ENCODE results near the gene PRRX2. TPM values are rescaled to one million over a fixed set of nuclear protein-coding genes. Genes with fewer than 3 reads are reported as not detected.

PRRX2 gene
- total and polyA plus RNA-seq, 2 of the 13 experiments (the other 11 are each of a cell fraction or from before 2014, with no cell fraction given), result 0.05 TPM; not detected in 1

- TF ChIP-seq SNAPC2 (CRISPR knock-in tag; IDR thresholded peaks at IDR 0.05), result peak; percentile 77; the same call in 1 of the 2 replicates
- TF ChIP-seq CSRNP1 (CRISPR knock-in tag; IDR thresholded peaks at IDR 0.05), result peak; percentile 91; the same call in 1 of the 2 replicates
- peak; percentile 50 for TF ChIP-seq TBX2 (CRISPR knock-in tag; IDR thresholded peaks at IDR 0.05; ENCODE audit: borderline replicate concordance)
- peak; percentile 94 for TF ChIP-seq ZNF280D (CRISPR knock-in tag; IDR thresholded peaks at IDR 0.05)
- TF ChIP-seq ZNF431 (CRISPR knock-in tag; IDR thresholded peaks at IDR 0.05; ENCODE audit: borderline replicate concordance, low read depth), result 0 out of 2 replicates have a peak, but pooled peaks have one; percentile 60
- TF ChIP-seq ELF3 (CRISPR knock-in tag; IDR thresholded peaks at IDR 0.05), result 0 out of 2 replicates have a peak, but pooled peaks have one; percentile 49
- TF ChIP-seq TRIM24 (CRISPR knock-in tag; IDR thresholded peaks at IDR 0.05), result no peak
- TF ChIP-seq ZSCAN25 (CRISPR knock-in tag; IDR thresholded peaks at IDR 0.05), result peak; percentile 60; the same call in 1 of the 2 replicates
- TF ChIP-seq NKX3-1 (CRISPR knock-in tag; IDR thresholded peaks at IDR 0.05), result 0 out of 2 replicates have a peak, but pooled peaks have one; percentile 46
- TF ChIP-seq MLXIP (CRISPR knock-in tag; IDR thresholded peaks at IDR 0.05; ENCODE audit: borderline replicate concordance), result peak; percentile 28; the same call in 1 of the 2 replicates
- peak; percentile 73 for TF ChIP-seq AGO1 (IDR thresholded peaks at IDR 0.05; ENCODE audit: low read depth, low read length, poor library complexity, severe bottlenecking)
- peak; percentile 76; the same call in 1 of the 2 replicates for TF ChIP-seq ZNF546 (CRISPR knock-in tag; conservative IDR thresholded peaks at IDR 0.05)
- TF ChIP-seq RFXAP (CRISPR knock-in tag; IDR thresholded peaks at IDR 0.05; ENCODE audit: borderline replicate concordance), result peak; percentile 76
- TF ChIP-seq JUND (CRISPR knock-in tag; IDR thresholded peaks at IDR 0.05), result peak; percentile 34; the same call in 1 of the 2 replicates
- peak; percentile 91; the same call in 1 of the 2 replicates for TF ChIP-seq ETS1 (CRISPR knock-in tag; IDR thresholded peaks at IDR 0.05)
- TF ChIP-seq ISL2 (CRISPR knock-in tag; IDR thresholded peaks at IDR 0.05), result peak; percentile 83
- no peak for TF ChIP-seq ELK4 (CRISPR knock-in tag; IDR thresholded peaks at IDR 0.05; ENCODE audit: borderline replicate concordance)
Measured at GRCh38 chr9:129626079-129626624, 39.3 kb upstream of the PRRX2 start, which contains the start of gene NTMT1 (continued).

All from HepG2 (cell line).